Ammon's horn (tissue), 1 donor: ENCODE results near the gene ASPSCR1.
"Not testable (repeated sequence)": the region's sequence is repeated elsewhere in the genome, so short reads cannot be mapped to it uniquely, and the experiment has no call there.

Experiments
- DNase-seq: peaks from one replicate; pipeline ENCODE4 v3.0.0-alpha.2; 2016; ENCODE audit warnings: low spot score

ASPSCR1 gene

DNA sequence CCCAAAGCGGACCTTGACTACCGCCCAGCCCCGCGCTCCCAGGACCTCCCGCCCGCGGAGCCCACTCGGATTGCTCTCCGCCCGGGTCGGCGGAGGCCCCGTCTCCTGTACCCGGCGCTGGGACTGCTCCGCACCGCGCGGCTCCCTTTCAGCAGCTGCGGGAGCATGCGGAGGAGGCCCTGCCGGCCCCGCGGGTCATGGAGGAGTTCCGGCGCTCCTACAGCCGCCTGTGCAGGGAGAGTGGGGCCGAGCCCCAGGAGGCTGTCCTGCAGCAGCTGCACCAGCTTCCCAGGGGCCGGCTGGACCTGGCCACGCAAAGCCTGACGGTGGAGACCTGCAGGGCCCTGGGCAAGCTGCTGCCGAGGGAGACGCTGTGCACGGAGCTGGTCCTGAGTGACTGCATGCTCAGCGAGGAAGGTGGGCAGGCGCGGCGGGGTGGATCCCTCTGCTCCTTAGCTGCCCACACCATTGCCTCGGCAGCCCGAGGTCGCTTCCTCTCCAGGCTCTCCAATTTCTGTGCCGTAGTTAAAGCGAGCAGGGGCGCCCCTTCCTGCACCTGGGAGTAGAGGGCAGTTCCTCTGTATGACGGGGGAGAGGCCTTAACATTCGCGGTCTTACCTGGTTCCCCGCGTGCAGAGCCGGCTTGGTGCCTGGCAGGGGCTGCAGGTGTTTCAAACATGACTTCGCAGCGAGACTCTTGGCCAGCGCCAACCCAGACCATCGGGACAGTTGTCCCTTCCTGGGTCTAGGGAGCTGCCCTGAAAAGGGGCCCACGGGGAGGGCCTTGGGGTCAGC, 46.2 kb downstream of the ASPSCR1 start:
- DNase-seq, result no peak

DNA sequence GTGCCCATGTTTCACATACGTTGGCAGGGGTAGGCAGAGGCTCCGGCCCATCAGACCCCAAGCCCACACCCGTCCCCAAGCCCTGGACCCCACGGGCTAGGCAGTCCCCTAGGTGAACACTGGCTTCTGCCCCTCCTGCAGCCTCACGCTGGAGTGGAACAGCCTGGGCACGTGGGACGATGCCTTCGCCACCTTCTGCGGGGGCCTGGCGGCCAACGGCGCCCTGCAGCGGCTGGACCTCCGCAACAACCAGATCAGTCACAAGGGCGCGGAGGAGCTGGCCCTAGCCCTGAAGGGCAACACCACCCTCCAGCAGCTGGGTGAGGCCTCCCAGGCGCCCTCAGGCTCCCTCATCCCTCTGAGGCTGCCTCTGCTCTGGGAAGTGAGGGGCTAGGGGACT, 47.4 kb downstream of the ASPSCR1 start:
- no peak for DNase-seq

DNA sequence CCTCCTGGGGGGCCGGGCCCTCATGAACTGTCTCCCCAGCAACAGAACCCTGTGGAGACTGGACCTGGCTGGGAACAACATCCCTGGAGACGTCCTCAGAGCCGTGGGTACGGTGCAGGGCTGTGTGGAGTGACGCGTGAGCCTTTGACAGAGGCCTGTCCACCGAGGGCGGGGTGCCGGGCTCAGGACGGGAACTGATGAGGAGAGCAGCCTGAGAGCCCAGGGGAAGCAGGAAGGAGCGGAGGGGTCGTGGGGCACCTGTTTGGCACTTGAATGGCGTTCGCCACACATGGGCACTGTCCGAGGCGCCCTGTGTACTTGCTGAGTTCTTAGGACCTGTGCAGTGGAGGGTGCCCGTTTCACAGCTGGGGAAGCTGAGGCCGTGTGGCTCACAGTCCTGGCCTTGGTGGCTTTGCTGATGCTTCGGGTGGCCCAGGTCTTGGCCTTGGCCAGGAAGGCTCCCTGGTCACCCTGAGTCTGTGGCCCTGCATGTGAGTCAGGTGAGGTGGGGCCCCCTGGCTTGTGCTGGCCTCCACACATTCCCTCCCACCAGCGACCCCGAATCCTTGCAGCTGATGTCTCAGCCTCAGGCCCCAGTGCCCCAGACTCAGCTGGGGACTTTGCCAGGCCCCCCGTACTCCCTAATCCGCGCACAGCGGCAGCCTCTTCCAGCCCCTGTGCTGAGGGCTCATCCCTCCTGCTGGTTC, 48.1 kb downstream of the ASPSCR1 start:
- no peak for DNase-seq

DNA sequence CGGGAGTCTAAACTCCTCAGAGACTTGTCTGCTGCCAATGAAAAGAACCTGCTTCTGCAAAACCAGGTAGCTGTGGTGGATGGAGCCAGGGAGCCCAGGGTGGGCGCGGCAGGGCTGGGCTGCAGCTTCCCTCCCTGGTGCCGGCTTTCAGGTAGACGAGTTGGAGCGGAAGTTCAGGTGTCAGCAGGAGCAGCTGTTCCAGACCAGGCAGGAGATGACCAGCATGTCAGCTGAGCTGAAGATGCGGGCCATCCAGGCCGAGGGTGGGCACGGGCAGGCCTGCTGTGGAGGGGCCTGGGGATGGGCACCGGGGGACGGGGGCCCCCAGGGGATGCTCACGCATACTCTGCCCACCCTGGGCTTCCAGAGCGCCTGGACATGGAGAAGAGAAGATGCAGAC, 50.8 kb downstream of the ASPSCR1 start:
- no peak for DNase-seq

DNA sequence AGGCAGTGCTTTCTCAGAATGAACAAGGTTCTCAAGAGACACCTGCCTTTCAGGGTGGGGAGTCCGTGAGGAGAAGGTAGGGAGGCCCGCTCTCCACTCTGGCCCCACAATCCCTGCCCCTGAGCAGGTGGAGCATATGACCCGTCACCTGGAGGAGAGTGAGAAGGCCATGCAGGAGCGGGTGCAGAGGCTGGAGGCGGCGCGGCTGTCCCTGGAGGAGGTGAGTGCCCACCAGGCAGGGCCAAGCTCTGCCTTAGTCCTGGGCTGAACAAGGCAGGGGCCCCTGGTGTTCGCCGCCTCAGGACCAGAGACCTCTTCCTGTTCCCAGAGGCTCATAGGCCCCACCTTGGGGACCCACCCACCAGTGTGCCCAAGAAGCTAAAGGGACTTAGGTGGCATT, 51.5 kb downstream of the ASPSCR1 start:
- DNase-seq, result no peak

DNA sequence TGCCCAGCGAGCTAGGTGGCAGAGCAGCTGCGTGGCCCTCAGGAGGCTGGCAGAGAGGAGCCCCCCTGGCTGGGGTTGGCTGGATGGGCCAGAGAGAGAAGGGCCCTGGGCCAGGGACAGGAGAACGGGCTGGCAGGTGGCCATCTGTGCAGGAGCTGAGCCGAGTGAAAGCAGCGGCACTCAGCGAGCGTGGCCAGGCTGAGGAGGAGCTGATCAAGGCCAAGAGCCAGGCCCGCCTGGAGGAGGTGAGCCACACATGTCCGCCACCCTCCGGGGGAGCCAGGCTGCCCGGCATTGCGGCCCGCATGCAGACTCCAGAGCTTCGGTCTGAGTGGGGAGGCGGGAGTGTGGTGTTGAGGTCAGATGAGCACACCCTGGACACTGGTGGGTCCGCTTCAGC, 52.0 kb downstream of the ASPSCR1 start:
- no peak for DNase-seq

DNA sequence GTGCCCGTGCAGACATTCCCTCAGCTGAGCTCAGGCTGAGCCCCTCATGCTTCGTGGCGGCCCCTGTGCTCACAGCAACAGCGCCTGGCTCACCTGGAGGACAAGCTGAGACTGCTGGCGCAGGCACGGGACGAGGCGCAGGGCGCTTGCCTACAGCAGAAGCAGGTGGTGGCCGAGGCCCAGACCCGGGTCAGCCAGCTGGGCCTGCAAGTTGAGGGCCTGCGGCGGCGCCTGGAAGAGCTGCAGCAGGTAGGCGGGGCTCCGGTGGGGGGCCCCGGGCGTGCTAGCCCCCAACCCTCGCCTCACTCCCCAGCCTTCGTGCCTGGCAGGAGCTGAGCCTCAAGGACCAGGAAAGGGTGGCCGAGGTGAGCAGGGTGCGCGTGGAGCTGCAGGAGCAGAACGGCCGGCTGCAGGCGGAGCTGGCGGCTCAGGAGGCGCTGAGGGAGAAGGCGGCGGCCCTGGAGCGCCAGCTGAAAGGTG, 52.6 kb downstream of the ASPSCR1 start:
- no peak for DNase-seq

DNA sequence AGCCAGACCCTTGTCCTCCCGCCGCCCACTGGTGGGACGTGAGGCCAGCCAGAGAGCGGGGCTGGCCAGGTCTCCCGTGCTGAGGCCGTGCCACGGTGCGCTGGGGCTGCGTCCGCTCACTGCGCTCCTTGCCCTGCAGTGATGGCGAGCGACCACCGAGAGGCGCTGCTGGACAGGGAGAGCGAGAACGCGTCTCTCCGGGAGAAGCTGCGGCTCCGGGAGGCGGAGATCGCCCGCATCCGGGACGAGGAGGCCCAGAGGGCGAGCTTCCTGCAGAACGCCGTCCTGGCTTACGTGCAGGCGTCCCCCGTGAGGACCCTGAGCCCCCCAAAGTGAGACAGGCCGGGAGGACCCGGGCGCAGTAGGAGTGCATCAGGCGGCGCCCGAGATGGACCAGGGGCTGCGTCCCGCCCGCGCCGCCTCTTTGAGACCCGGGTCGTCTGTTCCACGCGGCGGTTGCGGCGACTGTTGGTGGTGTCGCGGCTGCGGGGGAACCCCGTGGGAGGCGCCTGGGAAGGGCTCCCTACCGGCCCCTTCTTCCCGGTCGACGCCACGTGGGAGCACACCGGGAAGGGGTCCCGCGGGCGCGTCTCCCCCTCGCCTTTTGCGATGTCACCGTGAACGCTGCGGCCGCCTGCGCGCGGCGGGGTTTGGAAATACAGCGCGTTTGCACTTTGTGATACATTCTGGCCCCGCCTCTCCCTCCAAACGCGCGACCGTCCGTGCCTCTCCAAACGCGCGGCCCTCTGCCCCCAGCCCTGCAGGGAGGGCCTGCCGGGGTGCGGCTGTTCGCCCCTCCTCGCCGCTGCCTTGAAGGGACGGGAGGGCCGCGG, 53.3 kb downstream of the ASPSCR1 start:
- peak; percentile 86 for DNase-seq

DNA sequence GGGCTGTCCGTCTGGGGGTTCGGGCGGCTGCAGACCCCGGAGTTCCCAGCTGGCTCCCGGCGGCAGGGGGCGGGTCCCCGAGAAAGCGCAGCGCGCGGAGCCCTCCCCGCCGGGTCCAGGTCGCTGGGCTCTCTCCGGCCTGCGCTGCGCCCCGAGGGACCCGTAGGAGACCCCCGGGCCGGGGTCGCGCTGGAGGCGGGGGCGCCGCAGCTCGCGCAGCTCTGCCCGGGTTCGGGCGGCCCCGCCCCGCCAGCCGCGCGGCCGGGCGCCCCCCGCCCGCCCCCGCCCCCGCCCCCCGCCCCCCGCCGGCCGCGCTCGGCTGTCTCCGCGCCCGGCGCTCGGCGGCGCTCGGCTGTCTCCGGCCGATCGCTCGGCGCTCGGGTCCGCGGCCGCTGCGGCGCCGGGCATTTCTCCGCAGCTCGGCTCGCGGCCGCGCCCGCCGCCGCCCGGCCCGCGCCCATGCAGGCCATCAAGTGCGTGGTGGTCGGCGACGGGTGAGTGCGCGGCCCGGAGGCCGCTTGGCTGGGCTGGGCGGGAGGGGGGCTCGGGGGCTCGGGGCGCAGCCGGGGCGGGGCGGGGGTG, 54.0 kb downstream of the ASPSCR1 start, which contains the start of gene RAC3:
Gene RAC3 (plus strand): TSS at position 376 of the 582 bp plus-strand sequence. CDS start 84 bp downstream, at position 460.
- no peak for DNase-seq

DNA sequence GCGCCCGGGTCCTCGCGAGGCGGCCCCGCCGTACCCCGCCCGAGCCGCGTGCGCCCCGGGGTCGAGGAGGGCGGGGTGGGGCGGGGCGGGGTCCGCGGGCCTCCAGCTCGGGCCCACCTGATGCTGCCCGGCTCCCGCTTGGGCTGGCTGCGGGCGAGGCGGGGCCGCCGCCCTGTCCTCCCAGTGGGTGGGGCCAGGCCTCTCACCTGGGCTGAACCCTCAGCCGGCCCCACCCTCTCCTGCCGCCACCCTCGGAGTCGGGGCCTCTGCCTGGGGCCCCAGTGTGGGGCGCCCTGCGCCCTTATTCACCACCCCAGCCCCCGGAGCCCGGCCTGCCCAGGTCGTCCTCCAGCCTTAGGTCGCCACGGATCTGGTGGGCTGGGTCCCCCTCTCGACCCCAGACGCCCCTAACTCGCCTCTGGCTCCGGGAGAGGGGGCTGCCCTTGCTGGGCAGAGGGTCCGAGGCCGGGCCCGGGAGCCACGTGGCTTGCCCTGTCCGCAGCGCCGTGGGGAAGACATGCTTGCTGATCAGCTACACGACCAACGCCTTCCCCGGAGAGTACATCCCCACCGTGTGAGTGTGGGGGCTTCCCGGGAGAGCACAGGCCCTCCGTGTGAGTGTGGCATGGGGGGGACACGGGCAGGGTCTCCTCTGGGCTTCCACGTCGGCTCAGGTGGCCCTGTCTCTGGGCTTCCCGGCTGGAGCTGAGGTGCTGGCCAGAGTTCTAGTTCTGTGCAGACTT, 54.6 kb downstream of the ASPSCR1 start:
- DNase-seq, result no peak

DNA sequence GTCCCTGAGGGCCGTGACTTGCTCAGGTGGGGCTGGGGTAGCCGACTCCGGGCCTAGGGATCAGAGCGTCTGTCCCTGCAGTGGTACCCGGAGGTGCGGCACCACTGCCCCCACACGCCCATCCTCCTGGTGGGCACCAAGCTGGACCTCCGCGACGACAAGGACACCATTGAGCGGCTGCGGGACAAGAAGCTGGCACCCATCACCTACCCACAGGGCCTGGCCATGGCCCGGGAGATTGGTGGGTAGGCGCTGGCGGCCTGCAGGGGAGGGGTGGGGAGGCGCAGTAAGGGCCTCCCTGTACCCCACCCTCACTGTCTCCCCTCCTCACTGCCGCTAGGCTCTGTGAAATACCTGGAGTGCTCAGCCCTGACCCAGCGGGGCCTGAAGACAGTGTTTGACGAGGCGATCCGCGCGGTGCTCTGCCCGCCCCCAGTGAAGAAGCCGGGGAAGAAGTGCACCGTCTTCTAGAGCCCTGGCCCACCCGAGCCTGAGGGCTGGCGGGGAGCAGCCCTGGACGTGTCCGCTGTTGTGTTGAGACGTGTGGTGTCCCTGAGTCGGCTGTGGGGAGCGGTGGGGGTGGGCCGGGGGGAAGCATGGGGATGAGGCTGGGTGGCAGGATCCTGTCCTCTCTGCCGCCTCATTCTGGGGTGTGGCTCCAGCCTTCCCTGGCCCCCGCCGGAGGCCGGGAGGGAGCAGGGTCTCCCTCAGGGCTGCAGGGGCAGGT, 56.1 kb downstream of the ASPSCR1 start:
- DNase-seq, result no peak

DNA sequence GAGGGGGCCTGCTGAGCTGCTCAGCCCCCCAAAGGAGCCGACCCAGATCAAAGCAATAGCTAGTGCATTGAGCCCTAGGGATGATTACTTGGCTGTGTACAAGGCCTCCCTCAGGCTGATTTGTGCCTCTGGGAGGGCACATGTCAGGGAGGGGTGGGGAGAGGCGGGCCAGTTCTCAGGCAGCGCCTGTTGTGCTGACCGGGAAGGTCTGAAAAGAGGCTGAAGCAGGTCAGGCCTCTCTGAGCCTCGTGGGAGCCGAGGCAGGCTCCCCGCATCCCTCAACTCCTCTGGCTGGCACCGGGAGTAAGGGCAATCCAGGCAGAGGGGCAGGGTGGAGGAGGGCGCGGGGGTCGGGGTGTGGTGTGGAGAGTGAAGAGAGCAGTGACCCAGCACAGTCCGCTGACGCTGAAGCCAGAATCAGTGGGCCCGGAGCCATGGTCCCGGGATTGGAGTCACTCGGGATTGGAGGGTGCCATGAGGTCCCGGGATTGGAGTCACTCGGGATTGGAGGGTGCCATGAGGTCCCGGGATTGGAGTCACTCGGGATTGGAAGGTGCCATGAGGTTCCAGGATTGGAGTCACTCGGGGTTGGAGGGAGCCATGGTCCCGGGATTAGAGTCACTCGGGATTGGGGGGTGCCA, 57.1 kb downstream of the ASPSCR1 start:
- DNase-seq, result no peak

DNA sequence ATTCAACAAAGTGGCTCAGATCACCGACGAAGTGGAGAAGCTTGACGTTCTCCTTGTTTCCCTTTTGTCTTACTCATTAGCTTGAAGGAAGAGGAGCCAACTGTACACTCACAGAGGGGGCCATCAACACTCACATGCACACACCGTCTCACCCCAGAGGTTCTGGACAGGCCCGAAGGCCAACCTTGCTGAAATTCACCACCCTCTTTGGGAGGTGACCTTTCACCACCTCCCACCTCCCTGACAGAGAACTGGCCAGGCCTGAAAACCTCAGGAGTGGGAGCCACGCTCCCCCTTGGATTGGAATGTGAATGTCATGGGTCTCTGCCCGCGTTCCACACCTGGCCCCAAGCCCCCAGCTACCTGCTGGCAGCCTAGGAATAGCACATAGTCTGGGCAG, 58.1 kb downstream of the ASPSCR1 start:
- DNase-seq, result no peak

DNA sequence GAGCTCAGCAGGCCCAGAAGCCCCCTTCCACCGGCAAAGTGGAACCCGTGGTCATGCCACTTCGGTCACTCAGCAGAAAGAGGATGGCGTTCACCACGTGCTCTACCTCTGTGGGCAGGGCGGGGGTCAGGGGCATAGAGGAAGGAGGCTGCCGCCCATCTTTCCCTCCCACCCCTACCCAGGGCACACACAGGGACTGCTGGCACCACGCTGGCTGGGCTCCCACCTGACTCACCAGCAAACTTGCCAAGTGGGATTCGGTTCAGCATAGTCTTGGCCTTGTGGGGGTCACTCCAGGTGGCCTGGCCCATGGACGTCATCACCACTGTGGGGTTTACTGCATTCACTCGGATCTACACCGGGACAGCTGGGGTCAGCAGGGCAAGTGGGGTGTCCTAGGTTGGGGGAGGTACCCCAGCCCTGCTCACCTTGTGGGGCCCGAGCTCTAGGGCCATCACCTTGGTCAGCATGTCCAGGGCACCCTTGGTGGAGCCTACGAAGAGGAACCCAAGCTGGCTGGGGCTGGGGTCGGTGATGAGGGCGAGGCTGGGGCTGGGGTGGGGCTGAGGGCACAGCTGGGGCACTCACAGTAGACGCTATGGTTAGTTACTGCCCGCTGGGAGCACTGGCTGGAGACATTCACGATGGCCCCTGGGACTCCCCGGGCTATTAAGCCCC, 58.7 kb downstream of the ASPSCR1 start:
- no peak for DNase-seq

DNA sequence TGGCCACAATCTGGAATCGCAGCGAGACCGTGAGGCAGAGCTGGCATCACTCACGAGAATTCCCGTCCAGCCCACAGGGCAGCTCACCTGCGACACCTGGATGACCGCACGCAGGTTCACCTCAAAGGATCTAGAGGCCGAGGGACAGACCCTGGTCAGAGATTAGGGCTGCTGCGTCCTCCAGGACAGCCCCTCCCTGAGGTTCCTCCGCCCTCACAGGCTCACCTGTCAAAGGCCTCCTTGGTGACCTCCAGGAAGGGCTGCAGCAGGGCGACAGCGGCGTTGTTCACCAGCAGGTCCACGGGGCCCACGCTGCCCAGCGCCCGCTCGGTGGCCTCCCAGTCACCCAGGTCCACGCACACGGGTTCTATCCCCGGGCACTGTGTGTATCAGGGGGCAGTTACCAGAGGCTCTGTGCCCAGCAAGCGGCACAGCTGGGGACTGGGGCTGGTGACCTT, 59.2 kb downstream of the ASPSCR1 start:
- DNase-seq, result no peak

DNA sequence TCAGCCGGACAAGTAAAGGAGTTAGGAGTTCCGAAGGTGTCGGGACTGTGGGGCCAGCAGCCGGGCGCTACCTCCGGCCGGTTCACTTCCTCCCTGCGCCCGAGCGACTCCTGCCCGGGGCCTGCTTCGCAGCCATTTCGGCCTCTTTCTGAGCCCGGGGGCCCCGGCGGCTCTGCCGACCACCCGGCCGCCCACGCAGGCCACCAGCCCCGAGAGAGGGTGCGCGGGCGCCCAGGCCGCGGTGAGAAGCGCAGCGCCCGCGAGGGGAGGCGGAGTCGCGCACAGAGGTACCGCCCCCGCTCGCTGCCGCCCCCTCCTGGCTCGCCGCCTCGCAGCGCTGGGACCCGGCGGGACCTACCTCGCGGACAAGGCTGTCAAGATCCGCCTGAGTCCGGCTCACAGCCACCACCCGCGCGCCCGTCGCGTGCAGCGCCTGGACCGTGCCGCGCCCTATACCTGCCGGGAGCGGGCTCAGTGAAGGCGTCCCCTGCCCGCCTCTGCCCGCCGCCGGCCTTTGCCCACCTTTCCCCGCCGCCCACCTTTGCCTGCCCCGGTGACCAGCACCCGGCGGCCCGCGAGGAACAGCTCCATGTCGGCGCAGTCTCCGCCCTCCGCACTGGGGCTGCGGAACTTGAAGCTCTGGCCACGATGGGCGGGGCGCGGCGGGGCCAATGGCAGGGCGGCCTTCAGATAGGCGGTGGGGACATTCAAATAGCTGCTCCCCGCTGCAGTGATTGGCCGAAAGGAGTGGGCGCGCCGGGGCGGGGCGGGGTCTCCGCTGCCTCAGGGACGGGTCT, 59.9 kb downstream of the ASPSCR1 start, which contains the start of gene DCXR:
Gene DCXR (minus strand): TSS at position 606 of the 797 bp plus-strand sequence. CDS start 15 bp downstream, at position 591.
- DNase-seq, result peak; percentile 99

DNA sequence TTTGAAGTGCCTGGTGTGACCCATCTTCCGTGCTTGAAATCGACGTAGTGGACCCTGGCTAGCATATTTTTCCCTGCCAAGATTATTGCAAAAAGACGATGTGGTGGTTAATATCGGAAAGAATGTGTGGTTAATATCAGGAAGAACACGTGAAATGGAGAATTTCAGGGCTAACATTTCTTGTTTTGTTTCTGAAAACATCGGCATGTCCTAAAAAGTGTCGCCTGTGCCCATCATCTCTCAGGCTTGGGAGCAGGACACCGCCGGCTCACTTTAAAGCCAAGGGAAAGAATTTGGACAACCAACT, 60.4 kb downstream of the ASPSCR1 start:
- no peak for DNase-seq

DNA sequence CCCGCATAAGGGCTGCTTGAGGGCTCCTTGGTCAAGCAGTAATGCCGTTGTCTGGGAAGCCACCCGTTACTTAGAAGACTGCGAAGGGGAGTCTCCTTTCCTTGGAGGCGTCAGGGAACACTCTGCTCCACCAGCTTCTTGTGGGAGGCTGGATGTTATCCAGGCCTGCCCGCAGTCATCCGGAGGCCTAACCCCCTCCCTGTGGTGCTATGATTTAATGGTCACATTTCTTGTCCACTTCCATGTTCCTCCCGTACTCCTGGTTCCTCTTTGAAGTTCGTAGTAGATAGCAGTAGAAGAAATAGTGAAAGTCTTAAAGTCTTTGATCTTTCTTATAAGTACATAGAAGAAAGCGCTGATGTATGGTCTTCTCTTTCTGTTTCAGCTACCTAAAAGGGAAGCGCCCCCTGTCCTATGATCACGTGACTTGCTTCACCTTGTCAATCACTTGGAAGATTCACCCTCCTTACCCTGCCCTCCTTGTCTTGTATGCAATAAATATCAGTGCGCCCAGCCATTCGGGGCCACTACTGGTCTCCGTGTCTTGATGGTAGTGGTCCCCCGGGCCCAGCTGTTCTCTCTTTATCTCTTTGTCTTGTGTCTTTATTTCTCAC, 61.5 kb downstream of the ASPSCR1 start:
- DNase-seq, result not testable (repeated sequence)
